ENCODE measurements around the gene PRR15L.

GRCh38 chr17:47946929-47947397 lies 10.7 kb downstream of the PRR15L start:
- TF ChIP-seq CTCF (IDR thresholded peaks at IDR 0.05) (peak; percentile 94), REST (IDR thresholded peaks at IDR 0.05; ENCODE audit: insufficient read depth in 1 of 2, low read depth in 2 of 2, low read length in 1 of 2) (no peak), SIN3A (IDR thresholded peaks at IDR 0.05; ENCODE audit: borderline replicate concordance, insufficient read depth, low read depth, low read length) (no peak)

Measured in Panc1 (cell line).